ENCODE data around the gene ITGA1.
A peak's percentile ranks its signal among the peaks of the same experiment; 100 is the strongest.

Gene ITGA1

DNA sequence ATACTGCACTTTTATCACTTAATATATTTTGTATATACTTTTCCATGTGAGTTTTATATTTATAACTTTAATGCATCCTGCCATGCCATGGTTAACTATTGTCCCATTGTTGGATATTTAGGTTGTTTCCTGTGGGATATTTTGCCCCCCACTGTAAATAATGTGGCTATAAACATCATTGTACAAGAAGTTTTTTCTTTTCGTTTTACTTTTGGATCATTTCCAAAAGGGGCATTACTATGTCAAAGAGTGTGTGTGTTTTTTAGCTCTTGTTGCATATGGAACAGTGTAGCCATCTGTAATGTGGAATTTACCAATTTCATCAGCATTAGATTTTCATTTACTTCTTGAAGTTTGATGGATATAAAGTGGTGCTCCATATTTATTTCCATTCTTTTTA is 214.8 kb downstream of the ITGA1 start:
- no peak for ATAC-seq (ENCODE audit: low read depth)
- no peak for DNase-seq (ENCODE audit: low spot score)
- H3K4me1 ChIP-seq (ENCODE audit: insufficient read depth, poor library complexity, severe bottlenecking) = peaks cover 65% of the 10 kb centered on the region
- TF ChIP-seq, protein P1, sequence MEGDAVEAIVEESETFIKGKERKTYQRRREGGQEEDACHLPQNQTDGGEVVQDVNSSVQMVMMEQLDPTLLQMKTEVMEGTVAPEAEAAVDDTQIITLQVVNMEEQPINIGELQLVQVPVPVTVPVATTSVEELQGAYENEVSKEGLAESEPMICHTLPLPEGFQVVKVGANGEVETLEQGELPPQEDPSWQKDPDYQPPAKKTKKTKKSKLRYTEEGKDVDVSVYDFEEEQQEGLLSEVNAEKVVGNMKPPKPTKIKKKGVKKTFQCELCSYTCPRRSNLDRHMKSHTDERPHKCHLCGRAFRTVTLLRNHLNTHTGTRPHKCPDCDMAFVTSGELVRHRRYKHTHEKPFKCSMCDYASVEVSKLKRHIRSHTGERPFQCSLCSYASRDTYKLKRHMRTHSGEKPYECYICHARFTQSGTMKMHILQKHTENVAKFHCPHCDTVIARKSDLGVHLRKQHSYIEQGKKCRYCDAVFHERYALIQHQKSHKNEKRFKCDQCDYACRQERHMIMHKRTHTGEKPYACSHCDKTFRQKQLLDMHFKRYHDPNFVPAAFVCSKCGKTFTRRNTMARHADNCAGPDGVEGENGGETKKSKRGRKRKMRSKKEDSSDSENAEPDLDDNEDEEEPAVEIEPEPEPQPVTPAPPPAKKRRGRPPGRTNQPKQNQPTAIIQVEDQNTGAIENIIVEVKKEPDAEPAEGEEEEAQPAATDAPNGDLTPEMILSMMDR (IDR thresholded peaks at IDR 0.05; ENCODE audit: poor library complexity, severe bottlenecking) = no peak
- H3K36me3 ChIP-seq (ENCODE audit: low read depth) = peaks cover 57% of the 10 kb centered on the region
- H3K27me3 ChIP-seq (ENCODE audit: insufficient read depth, poor library complexity, severe bottlenecking) = no peaks in the 10 kb centered on the region
- H3K4me3 ChIP-seq (ENCODE audit: severe bottlenecking) = no peak overlapping the region
- peak overlapping the region; percentile 79 for H3K27ac ChIP-seq (ENCODE audit: poor library complexity, severe bottlenecking)
- H3K9me3 ChIP-seq (ENCODE audit: severe bottlenecking) = no peaks in the 10 kb centered on the region

DNA sequence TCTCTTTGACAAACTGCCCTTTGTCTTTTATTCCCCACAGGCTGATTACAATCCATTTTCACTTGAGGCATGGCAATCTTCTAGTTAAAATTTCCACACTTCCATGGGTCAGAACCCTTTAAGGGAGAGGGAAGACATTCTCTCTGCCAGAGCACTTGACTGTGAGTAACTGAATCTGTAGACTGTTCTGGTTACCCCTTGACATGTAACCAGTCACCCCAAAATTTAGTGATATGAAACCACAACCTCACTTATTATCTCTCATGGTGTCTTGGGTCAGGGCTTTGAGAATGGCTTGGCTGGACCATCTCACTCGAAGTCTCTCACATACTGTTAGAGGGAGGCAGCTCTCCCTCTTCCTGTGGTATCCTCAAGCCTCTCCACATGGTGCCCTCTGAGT is 215.4 kb downstream of the ITGA1 start:
- H3K4me1 ChIP-seq (ENCODE audit: insufficient read depth, poor library complexity, severe bottlenecking) = peaks cover 69% of the 10 kb centered on the region
- peaks cover 59% of the 10 kb centered on the region for H3K36me3 ChIP-seq (ENCODE audit: low read depth)
- ATAC-seq (ENCODE audit: low read depth) (no peak), DNase-seq (ENCODE audit: low spot score) (no peak)
- TF ChIP-seq, protein P1 (IDR thresholded peaks at IDR 0.05; ENCODE audit: poor library complexity, severe bottlenecking) = no peak
- H3K9me3 ChIP-seq (ENCODE audit: severe bottlenecking) = no peaks in the 10 kb centered on the region
- H3K27ac ChIP-seq (ENCODE audit: poor library complexity, severe bottlenecking) = peak overlapping the region; percentile 79
- H3K27me3 ChIP-seq (ENCODE audit: insufficient read depth, poor library complexity, severe bottlenecking) = no peaks in the 10 kb centered on the region
- H3K4me3 ChIP-seq (ENCODE audit: severe bottlenecking) = no peak overlapping the region

DNA sequence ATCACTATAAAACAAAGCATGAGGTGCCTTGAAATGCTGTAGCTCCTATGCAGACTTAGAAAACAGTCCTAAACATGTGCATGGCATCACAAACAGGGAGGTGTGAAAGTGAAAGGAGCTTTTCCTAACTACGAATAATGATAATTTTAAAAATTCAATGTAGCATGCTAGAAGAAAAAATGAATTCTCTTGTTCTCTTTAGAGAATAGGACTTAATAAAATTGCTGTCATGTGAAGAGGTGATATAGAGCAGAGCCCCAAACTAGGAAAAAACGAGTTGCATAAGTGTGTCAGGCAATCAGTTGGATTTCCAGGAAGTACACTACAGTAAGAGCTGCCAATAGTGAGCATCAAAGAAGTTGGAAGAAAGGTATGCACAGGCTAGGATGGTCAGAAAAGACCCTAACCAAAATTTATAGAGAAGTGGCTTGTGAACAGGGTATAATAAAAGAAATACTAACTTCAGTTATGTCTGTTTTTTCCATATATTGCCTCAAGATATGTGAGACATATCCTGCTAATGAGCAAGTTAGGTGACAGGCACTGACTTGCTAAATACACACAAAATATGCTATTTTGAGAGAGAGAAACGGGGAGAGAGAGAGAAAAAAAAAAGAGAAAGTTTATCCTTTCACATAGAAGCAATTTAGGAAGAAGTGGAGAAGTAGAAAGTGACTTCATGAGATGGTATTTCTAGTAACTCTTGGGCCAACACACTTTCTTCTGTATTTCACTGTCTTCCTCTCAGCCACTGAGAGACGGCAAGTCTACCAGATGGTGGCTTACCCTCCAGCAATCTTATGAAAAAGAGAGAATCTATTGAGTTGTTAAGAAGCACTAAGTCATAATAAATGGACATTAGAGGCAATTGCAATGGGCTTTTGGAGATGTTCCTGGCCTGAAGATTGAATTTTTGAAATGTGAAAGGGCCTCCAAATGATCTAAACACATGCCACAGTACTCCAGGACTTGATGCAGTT is 219.5 kb downstream of the ITGA1 start:
- DNase-seq (ENCODE audit: low spot score) (no peak), ATAC-seq (ENCODE audit: low read depth) (peak; percentile 55)
- H3K27ac ChIP-seq (ENCODE audit: poor library complexity, severe bottlenecking) = peak overlapping the region; percentile 79
- TF ChIP-seq, protein P1 (IDR thresholded peaks at IDR 0.05; ENCODE audit: poor library complexity, severe bottlenecking) = no peak
- H3K4me1 ChIP-seq (ENCODE audit: insufficient read depth, poor library complexity, severe bottlenecking) = peaks cover 64% of the 10 kb centered on the region
- H3K9me3 ChIP-seq (ENCODE audit: severe bottlenecking) = no peaks in the 10 kb centered on the region
- H3K27me3 ChIP-seq (ENCODE audit: insufficient read depth, poor library complexity, severe bottlenecking) = no peaks in the 10 kb centered on the region
- no peak overlapping the region for H3K4me3 ChIP-seq (ENCODE audit: severe bottlenecking)
- peaks cover 35% of the 10 kb centered on the region for H3K36me3 ChIP-seq (ENCODE audit: low read depth)

GRCh38 chr5:53008751-53009150 is 221.0 kb downstream of the ITGA1 start:
- Histone ChIP-seq H3K27me3 (ENCODE audit: insufficient read depth, poor library complexity, severe bottlenecking) (no peaks in the 10 kb centered on the region), H3K4me1 (ENCODE audit: insufficient read depth, poor library complexity, severe bottlenecking) (peaks cover 54% of the 10 kb centered on the region), H3K27ac (ENCODE audit: poor library complexity, severe bottlenecking) (peak overlapping the region; percentile 79), H3K4me3 (ENCODE audit: severe bottlenecking) (no peak overlapping the region), H3K36me3 (ENCODE audit: low read depth) (peaks cover 24% of the 10 kb centered on the region), H3K9me3 (ENCODE audit: severe bottlenecking) (no peaks in the 10 kb centered on the region)
- peak; percentile 79 for ATAC-seq (ENCODE audit: low read depth)
- no peak for DNase-seq (ENCODE audit: low spot score)
- TF ChIP-seq, protein P1 (IDR thresholded peaks at IDR 0.05; ENCODE audit: poor library complexity, severe bottlenecking) = no peak

Data from RWPE2 (cell line).